ENCODE measurements around the gene CLINT1. TPM values are rescaled to one million over a fixed set of nuclear protein-coding genes. Genes with fewer than 3 reads are reported as not detected.

The CLINT1 gene
- total and polyA plus RNA-seq, 8 donors = 68.0 to 118 (median 106) TPM

DNA sequence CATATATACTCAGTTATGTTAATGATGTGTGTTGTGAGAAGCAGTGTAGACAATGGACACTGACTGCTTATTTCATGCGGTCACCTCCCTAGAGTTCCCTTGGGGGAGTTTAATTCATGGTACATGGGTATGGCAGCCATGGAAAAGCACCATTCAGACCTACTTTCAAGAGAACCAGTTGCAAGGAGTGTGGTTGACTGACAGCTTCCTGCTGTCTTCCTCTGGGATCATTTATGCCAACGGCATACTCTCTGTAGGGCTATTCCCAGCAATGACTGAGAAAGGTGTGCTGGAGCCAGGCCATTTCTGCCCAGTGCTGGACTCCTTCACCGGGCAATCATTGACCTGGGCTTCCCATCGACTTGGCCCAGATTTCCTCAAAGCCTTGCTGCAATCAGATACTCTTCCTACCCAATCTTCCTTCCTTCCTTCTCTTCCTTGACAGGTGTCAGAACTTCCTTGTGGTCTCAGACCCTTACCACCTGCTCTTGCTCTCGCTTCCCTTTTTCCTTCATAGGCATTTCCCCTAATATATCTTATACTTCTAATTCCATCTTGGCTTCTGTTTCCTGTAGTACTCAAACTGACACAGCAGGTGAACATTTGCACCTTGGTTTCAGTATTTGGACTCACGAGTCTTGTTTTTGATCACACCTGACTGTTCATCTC is 3.4 kb upstream of the CLINT1 start:
- intact Hi-C loops (cut with DNase I) = no loop called here
- ATAC-seq = no peak
- H3K9me3 ChIP-seq = no peaks in the 10 kb centered on the region
- H3K27ac ChIP-seq = no peak overlapping the region
- no peak for DNase-seq
- no peaks in the 10 kb centered on the region for H3K36me3 ChIP-seq
- H3K4me1 ChIP-seq = peaks cover 3 to 13% of the 10 kb centered on the region in 2 donors
- TF ChIP-seq, protein P1, sequence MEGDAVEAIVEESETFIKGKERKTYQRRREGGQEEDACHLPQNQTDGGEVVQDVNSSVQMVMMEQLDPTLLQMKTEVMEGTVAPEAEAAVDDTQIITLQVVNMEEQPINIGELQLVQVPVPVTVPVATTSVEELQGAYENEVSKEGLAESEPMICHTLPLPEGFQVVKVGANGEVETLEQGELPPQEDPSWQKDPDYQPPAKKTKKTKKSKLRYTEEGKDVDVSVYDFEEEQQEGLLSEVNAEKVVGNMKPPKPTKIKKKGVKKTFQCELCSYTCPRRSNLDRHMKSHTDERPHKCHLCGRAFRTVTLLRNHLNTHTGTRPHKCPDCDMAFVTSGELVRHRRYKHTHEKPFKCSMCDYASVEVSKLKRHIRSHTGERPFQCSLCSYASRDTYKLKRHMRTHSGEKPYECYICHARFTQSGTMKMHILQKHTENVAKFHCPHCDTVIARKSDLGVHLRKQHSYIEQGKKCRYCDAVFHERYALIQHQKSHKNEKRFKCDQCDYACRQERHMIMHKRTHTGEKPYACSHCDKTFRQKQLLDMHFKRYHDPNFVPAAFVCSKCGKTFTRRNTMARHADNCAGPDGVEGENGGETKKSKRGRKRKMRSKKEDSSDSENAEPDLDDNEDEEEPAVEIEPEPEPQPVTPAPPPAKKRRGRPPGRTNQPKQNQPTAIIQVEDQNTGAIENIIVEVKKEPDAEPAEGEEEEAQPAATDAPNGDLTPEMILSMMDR (IDR thresholded peaks at IDR 0.05) = no peak
- no peak overlapping the region for H3K4me3 ChIP-seq
- no peaks in the 10 kb centered on the region for H3K27me3 ChIP-seq

DNA sequence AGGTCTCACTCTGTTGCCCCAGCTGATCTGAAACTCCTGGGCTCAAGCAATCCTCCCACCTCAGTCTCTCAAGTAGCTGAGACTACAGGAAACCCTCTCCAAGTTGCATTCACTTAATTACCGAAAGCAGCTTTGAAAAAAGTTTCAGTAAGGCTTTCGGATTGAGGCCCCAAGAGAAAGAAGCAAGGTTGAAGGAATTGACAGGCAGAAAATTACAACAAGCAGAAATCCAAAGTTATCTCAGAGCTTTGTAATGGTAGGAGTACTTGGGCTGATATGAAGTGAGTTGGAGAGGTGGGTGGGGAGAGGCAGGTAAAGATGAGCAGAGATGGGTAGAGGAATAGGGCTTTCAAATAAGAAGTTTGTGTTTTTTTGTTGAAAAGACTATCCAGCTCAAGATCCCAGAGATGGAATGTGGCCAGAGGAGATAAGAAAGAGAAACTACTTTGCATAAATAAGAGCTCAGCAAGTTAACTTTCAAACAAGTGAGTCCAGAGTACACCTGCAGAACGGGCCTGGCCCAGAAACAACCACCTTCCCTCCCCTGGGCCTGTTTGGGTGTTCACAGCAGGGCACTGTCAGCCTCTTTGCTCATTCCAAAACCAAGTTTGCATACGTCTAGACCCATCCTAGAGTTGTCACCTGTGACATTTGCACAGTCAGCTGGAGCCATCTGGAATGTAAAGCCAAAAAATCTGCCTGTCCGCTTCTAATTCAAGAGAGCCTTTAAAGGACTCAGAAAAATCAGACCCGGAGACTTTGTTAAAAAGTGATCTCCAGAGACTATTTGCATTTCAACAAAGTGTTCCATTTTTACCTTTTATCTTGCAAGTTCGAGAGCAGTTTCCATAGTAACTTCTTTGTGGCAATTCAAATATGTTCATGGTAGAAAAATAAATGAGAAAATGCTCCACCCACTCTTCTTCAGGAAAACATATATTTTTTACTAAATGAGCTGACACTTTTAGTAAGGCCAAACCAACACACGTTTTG is 2.2 kb upstream of the CLINT1 start:
- no peaks in the 10 kb centered on the region for H3K36me3 ChIP-seq
- intact Hi-C loops (cut with DNase I) = no loop called here
- ATAC-seq (no peak), DNase-seq (peak in 1 of 4 donors; percentile 21)
- no peaks in the 10 kb centered on the region for H3K27me3 ChIP-seq
- TF ChIP-seq, protein P1 (IDR thresholded peaks at IDR 0.05) = no peak
- H3K9me3 ChIP-seq = no peaks in the 10 kb centered on the region
- H3K27ac ChIP-seq = no peak overlapping the region
- no peak overlapping the region for H3K4me3 ChIP-seq
- H3K4me1 ChIP-seq = peaks cover 9 to 24% of the 10 kb centered on the region in 2 donors

DNA sequence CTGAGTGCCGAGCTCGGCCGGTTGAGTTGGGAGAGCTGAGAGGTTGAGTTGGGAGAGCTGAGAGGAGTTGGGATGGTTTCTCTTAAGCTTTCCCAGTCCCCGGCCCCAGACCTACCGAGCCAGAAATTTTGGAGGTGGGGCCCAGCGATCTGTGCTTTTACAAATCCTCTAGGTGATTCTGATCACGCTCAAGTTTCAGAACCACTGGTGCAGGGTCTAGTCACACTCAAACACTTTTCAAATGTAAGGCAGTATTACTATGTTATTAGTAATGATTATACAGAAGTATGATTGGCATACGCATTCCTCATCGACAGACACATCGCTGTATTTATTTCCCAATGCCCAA is 256 bp upstream of the CLINT1 start:
- intact Hi-C loops (cut with DNase I) = no loop called here
- peak overlapping the region; percentile 96 to 97 for H3K4me3 ChIP-seq
- H3K27ac ChIP-seq = peak overlapping the region in 1 of 2 donors; percentile 95
- ATAC-seq (no peak), DNase-seq (no peak)
- H3K4me1 ChIP-seq = peaks cover 15 to 44% of the 10 kb centered on the region in 2 donors
- no peaks in the 10 kb centered on the region for H3K9me3 ChIP-seq
- TF ChIP-seq, protein P1 (IDR thresholded peaks at IDR 0.05) = no peak
- no peaks in the 10 kb centered on the region for H3K27me3 ChIP-seq
- no peaks in the 10 kb centered on the region for H3K36me3 ChIP-seq

- Histone ChIP-seq H3K4me3 (peak overlapping the region; percentile 96 to 97), H3K36me3 (no peaks in the 10 kb centered on the region), H3K27ac (peak overlapping the region; percentile 87 to 95), H3K9me3 (no peaks in the 10 kb centered on the region), H3K4me1 (peaks cover 23 to 55% of the 10 kb centered on the region in 2 donors), H3K27me3 (no peaks in the 10 kb centered on the region)
- TF ChIP-seq, protein P1 (IDR thresholded peaks at IDR 0.05) = no peak
- DNase-seq (peak in 1 of 4 donors; percentile 14), ATAC-seq (peak; percentile 71)
- intact Hi-C loops (cut with DNase I) = no loop called here
Measured at GRCh38 chr5:157857816-157858526, 974 bp downstream of the CLINT1 start.

All from left lung (tissue), 10 donors.